BLaER1 treated with 17β-estradiol and CSF1 and Interleukin-3, amounts not matched to agents 10 nM and 100 nM (cell line): ENCODE data around the gene LINGO4.
A peak's percentile ranks its signal among the peaks of the same experiment; 100 is the strongest.

Experiments
- H3K27ac ChIP-seq, 11 experiments: shearing (Covaris generic); formaldehyde crosslinking; 2 replicates each; pipeline ENCODE4 v1.8.1; 2022
- H3K27me3 ChIP-seq, 11 experiments: shearing (Covaris generic); formaldehyde crosslinking; 2 replicates each; pipeline ENCODE4 v1.8.1; 2022
- H3K36me3 ChIP-seq, 11 experiments: shearing (Covaris generic); formaldehyde crosslinking; 2 replicates each; pipeline ENCODE4 v1.8.1; 2022
- H3K4me1 ChIP-seq, 10 experiments: shearing (Covaris generic); formaldehyde crosslinking; 2 replicates each; pipeline ENCODE4 v1.8.1; 2022
- H3K4me2 ChIP-seq, 11 experiments: shearing (Covaris generic); formaldehyde crosslinking; 2 replicates each; pipeline ENCODE4 v1.8.1; 2022
- H3K4me3 ChIP-seq, 10 experiments: shearing (Covaris generic); formaldehyde crosslinking; 2 replicates each; pipeline ENCODE4 v1.8.1; 2022
- H3K9ac ChIP-seq, 11 experiments: shearing (Covaris generic); formaldehyde crosslinking; 2 replicates each; pipeline ENCODE4 v1.8.1; 2022
- H3K9me3 ChIP-seq, 11 experiments: shearing (Covaris generic); formaldehyde crosslinking; replicated peaks in 1 of 11; 2 replicates each; pipeline ENCODE4 v1.8.1; 2022
- H4K20me1 ChIP-seq, 11 experiments: shearing (Covaris generic); formaldehyde crosslinking; 2 replicates each; pipeline ENCODE4 v1.8.1; 2022
- Cebpa-rat ChIP-seq, 11 experiments: shearing (Covaris generic); IDR thresholded peaks; 2 replicates each; pipeline ENCODE4 v1.8.1; 2022

LINGO4 gene

GRCh38 chr1:151813271-151813977 lies 8.2 kb upstream of the LINGO4 start:
- Histone ChIP-seq H3K9me3 (no peaks in the 10 kb centered on the region), H3K27me3 (no peaks in the 10 kb centered on the region), H3K4me3 (no peak overlapping the region), H3K27ac (no peak overlapping the region), H4K20me1 (peaks cover 0 to 7% (median 0%) of the 10 kb centered on the region in 11 experiments; a peak in 1 of 22 replicates), H3K4me2 (0 out of 22 replicates have a peak overlapping the region, but pooled peaks of 1 of the 11 experiments have one; percentile 87), H3K36me3 (no peaks in the 10 kb centered on the region), H3K4me1 (peaks cover 31 to 66% (median 51%) of the 10 kb centered on the region in 10 experiments), H3K9ac (no peak overlapping the region)
- TF ChIP-seq Cebpa-rat (IDR thresholded peaks at IDR 0.05): no peak

GRCh38 chr1:151811181-151811580 lies 6.0 kb upstream of the LINGO4 start:
- TF ChIP-seq Cebpa-rat (IDR thresholded peaks at IDR 0.05): no peak
- H3K27me3 ChIP-seq: no peaks in the 10 kb centered on the region
- H3K4me2 ChIP-seq: no peak overlapping the region
- H3K4me1 ChIP-seq: peaks cover 27 to 66% (median 51%) of the 10 kb centered on the region in 10 experiments
- H3K4me3 ChIP-seq: no peak overlapping the region
- H3K9me3 ChIP-seq: no peaks in the 10 kb centered on the region
- no peak overlapping the region for H3K27ac ChIP-seq
- peaks cover 0 to 2% (median 0%) of the 10 kb centered on the region in 11 experiments; a peak in 1 of 22 replicates for H4K20me1 ChIP-seq
- no peak overlapping the region for H3K9ac ChIP-seq
- H3K36me3 ChIP-seq: no peaks in the 10 kb centered on the region

GRCh38 chr1:151809985-151810556 lies 4.9 kb upstream of the LINGO4 start:
- H3K9me3 ChIP-seq: no peaks in the 10 kb centered on the region
- H3K4me2 ChIP-seq: peak overlapping the region in 1 of 11 experiments; percentile 40; a peak in 1 of 22 replicates
- H3K27me3 ChIP-seq: no peaks in the 10 kb centered on the region
- peaks cover 0 to 8% (median 0%) of the 10 kb centered on the region in 11 experiments; a peak in 4 of 22 replicates for H4K20me1 ChIP-seq
- no peak for TF ChIP-seq Cebpa-rat (IDR thresholded peaks at IDR 0.05)
- H3K4me3 ChIP-seq: no peak overlapping the region
- no peak overlapping the region for H3K9ac ChIP-seq
- H3K36me3 ChIP-seq: no peaks in the 10 kb centered on the region
- peaks cover 23 to 66% (median 51%) of the 10 kb centered on the region in 10 experiments for H3K4me1 ChIP-seq
- H3K27ac ChIP-seq: no peak overlapping the region

- Histone ChIP-seq H3K27ac (no peak overlapping the region), H3K4me3 (no peak overlapping the region), H4K20me1 (peaks cover 0 to 12% (median 0%) of the 10 kb centered on the region in 11 experiments; a peak in 4 of 22 replicates), H3K36me3 (no peaks in the 10 kb centered on the region), H3K9me3 (no peaks in the 10 kb centered on the region), H3K4me1 (peaks cover 26 to 66% (median 51%) of the 10 kb centered on the region in 10 experiments), H3K27me3 (no peaks in the 10 kb centered on the region), H3K4me2 (peak overlapping the region in 5 of 11 experiments; percentile 1 to 51 (median 22); a peak in 5 of 22 replicates), H3K9ac (no peak overlapping the region)
- no peak for TF ChIP-seq Cebpa-rat (IDR thresholded peaks at IDR 0.05)
Observed at GRCh38 chr1:151809290-151809984, 4.2 kb upstream of the LINGO4 start.

- H3K9ac ChIP-seq: no peak overlapping the region
- H3K36me3 ChIP-seq: no peaks in the 10 kb centered on the region
- H3K9me3 ChIP-seq: no peaks in the 10 kb centered on the region
- no peaks in the 10 kb centered on the region; a peak in 1 of 22 replicates for H3K27me3 ChIP-seq
- H3K4me1 ChIP-seq: peaks cover 35 to 73% (median 65%) of the 10 kb centered on the region in 10 experiments
- TF ChIP-seq Cebpa-rat (IDR thresholded peaks at IDR 0.05): no peak
- H3K4me3 ChIP-seq: no peak overlapping the region
- peak overlapping the region; percentile 1 to 99 (median 91); a peak in 21 of 22 replicates for H3K4me2 ChIP-seq
- H3K27ac ChIP-seq: no peak overlapping the region
- peaks cover 0 to 20% (median 0%) of the 10 kb centered on the region in 11 experiments; a peak in 4 of 22 replicates for H4K20me1 ChIP-seq
Observed at GRCh38 chr1:151807766-151808165, 2.5 kb upstream of the LINGO4 start.

GRCh38 chr1:151807131-151807530 lies 1.9 kb upstream of the LINGO4 start:
- Histone ChIP-seq H3K27ac (no peak overlapping the region), H3K4me1 (peaks cover 35 to 75% (median 70%) of the 10 kb centered on the region in 10 experiments), H3K36me3 (no peaks in the 10 kb centered on the region), H3K4me2 (peak overlapping the region; percentile 1 to 99 (median 91); a peak in 21 of 22 replicates), H3K9ac (no peak overlapping the region), H4K20me1 (peaks cover 0 to 22% (median 0%) of the 10 kb centered on the region in 11 experiments; a peak in 5 of 22 replicates), H3K9me3 (no peaks in the 10 kb centered on the region), H3K27me3 (no peaks in the 10 kb centered on the region; a peak in 1 of 22 replicates), H3K4me3 (no peak overlapping the region)
- TF ChIP-seq Cebpa-rat (IDR thresholded peaks at IDR 0.05): no peak

GRCh38 chr1:151806170-151806569 lies 951 bp upstream of the LINGO4 start:
- peaks cover 0 to under 1% (median 0%) of the 10 kb centered on the region in 11 experiments; a peak in 1 of 22 replicates for H3K27me3 ChIP-seq
- H3K4me1 ChIP-seq: peaks cover 35 to 84% (median 79%) of the 10 kb centered on the region in 10 experiments
- H3K36me3 ChIP-seq: no peaks in the 10 kb centered on the region
- no peaks in the 10 kb centered on the region for H3K9me3 ChIP-seq
- H3K4me3 ChIP-seq: no peak overlapping the region
- H4K20me1 ChIP-seq: peaks cover 0 to 32% (median 0%) of the 10 kb centered on the region in 11 experiments; a peak in 5 of 22 replicates
- H3K4me2 ChIP-seq: peak overlapping the region in 9 of 11 experiments; percentile 87 to 99 (median 93); a peak in 17 of 22 replicates
- H3K27ac ChIP-seq: peak overlapping the region in 4 of 11 experiments; percentile 0 to 39 (median 16); a peak in 4 of 22 replicates
- TF ChIP-seq Cebpa-rat (IDR thresholded peaks at IDR 0.05): no peak
- H3K9ac ChIP-seq: peak overlapping the region in 2 of 11 experiments; percentile 15 to 26; a peak in 1 of 22 replicates

GRCh38 chr1:151803915-151804314 lies 1.3 kb downstream of the LINGO4 start:
- Histone ChIP-seq H4K20me1 (peaks cover 0 to 32% (median 0%) of the 10 kb centered on the region in 11 experiments; a peak in 5 of 22 replicates), H3K9me3 (no peaks in the 10 kb centered on the region), H3K27ac (no peak overlapping the region), H3K27me3 (peaks cover 0 to 13% (median 0%) of the 10 kb centered on the region in 11 experiments; a peak in 3 of 22 replicates), H3K36me3 (no peaks in the 10 kb centered on the region), H3K4me2 (peak overlapping the region; percentile 68 to 99 (median 91)), H3K4me1 (peaks cover 47 to 96% (median 91%) of the 10 kb centered on the region in 10 experiments), H3K4me3 (no peak overlapping the region), H3K9ac (0 out of 22 replicates have a peak overlapping the region, but pooled peaks of 1 of the 11 experiments have one; percentile 46)
- TF ChIP-seq Cebpa-rat (IDR thresholded peaks at IDR 0.05): no peak
